HG03025 (cell line): ENCODE results near the gene ADD2.
"Not testable (repeated sequence)": the region's sequence is repeated elsewhere in the genome, so short reads cannot be mapped to it uniquely, and the experiment has no call there.

ENCODE experiments used
- ATAC-seq: cut with Tn5 transposase; IDR thresholded peaks from one replicate; pipeline ENCODE4 v1.9.1; 2021; ENCODE audit warnings: mild to moderate bottlenecking, moderate library complexity; ENCODE audit not compliant: unreplicated experiment, low FRiP score

ADD2 gene

GRCh38 chr2:70753902-70754301 lies 14.1 kb downstream of the ADD2 start:
- ATAC-seq: no peak

DNA sequence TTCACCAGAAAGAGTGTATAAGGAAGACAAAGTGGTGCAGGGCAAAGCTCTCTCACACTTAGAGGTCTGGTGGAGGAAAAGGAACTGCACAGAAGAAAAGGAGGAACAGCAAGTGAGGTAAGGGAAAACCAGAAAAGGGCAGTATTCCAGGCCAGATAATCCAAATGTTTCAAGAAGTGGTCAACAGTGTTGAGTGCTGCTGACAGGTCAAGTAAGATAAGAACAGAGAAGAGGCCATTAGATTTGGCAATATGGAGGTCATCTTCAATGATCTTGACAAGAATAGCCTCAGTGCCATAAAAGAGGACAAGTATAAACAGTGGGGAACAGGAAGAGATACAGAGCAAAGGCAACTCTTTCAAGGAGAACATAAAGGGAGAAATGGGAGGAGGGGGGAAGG lies 15.0 kb downstream of the ADD2 start:
- no peak for ATAC-seq

- no peak for ATAC-seq
Observed at GRCh38 chr2:70752396-70752795, 15.6 kb downstream of the ADD2 start.

DNA sequence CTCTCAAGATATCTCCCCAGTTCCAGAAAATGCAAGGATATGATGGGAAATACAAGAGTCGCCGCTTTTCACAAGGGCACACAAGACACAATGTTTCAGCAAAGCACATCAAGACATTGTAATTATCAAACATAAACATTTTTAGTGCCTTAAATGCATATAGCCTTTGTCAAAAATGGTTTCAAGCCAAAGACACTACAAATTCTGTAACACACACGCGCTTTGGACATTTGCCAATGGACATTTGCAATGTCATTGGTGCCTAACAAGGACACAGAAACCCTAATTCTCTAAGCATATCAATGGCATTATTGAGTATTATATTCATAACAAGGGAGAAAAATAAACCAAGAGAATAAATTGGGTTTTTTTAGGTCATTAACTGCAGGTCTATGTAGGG lies 16.1 kb downstream of the ADD2 start:
- ATAC-seq: no peak

DNA sequence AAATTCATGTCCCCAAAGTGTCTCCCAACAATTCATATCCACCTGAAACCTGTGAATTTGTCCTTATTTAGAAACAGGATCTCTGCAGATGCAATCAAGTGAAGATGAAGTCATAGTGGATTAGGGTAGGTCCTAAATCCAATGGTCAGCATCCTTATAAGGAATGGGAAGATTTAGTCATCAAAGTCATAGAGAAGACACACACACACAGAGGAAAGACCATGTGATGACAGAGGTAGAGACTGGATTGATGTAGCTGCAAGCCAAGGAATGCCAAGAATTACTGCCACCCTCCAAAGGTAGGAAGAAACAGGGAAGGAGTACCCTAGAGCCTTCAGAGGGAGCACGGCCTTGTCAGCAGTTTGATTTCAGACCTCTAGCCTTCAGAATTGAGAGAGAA lies 17.7 kb downstream of the ADD2 start:
- ATAC-seq: no peak

DNA sequence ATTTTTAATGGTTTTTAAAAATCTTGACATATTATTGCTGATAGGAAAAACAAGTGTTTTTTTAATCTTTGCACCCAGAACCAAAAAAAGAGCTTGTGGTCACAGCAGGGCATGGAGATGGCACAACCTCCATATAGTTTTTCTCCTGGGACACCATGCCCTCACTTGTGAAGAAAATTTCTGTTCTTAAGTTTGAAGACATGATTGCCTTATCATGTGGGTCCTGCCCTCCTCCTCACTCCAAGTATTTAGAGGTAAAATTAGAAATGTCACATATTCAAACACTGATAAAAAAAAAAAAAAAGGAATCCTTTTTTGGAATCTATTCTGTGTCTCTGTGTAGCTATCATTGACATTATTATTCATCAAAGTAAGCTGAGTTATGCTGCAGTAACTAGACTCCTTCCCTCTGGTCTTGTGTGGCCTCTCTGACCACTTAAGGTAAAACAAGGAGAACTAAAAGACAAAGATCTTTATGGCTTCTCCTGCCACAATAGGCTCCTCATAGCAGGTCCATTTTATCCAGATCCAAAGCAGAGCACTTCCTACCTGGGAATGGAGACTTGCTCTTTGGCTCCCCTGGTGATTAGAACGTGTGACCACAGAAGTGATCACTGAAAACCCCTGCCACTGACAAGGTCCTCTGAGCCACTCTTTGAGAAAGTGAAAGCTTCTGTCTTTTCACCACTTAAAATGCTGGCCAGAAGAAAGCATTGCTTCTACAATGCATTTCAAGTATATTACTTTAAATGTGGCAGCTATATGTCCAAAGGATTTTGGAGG lies 19.8 kb downstream of the ADD2 start:
- no peak for ATAC-seq

DNA sequence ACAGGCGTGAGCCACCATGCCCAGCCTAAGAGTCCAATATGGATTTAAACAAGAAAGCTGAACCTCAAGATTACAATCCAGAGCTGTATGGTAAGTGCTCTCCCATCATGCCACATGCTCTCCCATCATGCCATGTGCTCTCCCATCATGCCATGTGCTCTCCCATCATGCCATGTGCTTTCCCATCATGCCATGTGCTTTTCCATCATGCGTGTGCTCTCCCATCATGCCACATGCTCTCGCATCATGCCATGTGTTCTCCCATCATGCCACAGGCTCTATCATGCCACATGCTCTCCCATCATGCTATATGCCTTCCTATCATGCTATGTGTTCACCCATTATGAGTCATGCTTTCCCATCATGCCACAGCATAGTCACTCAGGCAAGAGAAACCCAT lies 20.7 kb downstream of the ADD2 start:
- no peak for ATAC-seq

DNA sequence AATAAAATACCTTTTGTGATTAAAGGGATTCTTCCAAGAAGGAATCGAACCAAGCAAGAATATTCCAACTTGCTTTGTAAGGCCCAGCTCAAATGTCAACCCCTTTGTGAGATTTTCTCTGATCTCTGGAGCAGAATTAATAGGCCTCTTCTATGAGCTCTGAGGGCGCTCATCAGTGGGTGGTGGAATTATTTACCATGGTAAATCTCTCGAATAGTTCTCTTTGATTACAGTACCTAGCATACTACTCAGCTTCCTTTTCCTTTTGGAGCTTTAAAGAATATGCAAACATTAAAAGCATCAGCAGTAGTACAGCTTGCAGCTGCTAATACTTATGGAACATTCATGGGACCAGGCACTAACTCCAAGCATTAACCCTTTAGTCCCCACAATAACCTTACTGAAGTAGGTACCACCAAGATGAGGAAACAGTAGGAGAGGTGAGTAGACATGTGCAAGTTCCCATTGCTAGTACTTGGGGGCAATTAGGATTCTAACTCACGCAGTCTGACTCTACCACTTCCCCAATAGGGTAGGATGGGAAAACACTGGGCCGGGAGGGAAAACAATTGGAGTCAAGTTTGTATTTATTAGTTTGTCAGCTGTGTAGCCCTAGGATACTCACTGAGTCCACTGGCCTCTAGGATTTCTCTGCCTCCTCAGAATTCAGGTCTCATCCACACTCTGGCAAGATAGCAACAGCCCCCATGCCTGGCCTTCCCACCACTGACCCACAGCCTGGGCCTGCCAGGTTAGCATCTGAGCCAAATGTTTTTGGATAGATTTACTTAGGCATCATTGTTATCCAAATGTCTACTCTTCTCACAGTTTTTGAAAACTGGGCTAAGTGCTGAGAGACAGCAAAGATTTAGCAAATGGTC lies 21.7 kb downstream of the ADD2 start:
- ATAC-seq: no peak

GRCh38 chr2:70745276-70745825 lies 22.6 kb downstream of the ADD2 start:
- no peak for ATAC-seq

DNA sequence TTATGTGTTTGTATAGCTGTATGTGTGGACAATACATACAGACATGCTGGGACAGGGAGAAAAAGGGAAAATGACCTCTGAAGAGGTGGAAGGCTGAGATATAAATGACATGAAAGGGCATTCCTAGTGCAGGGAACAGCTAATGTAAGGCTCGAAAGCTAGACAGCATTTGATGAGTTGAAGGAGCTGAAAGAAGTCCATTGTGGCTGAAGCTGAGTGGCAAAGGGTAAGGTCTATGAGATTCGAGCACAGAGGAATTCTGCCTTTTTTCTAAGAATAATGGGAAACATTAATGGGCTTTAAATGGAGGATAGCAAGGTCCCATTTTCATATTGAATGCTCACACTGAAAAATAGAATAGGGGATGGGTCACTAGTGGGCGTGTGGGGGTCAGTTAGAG lies 23.6 kb downstream of the ADD2 start:
- no peak for ATAC-seq

DNA sequence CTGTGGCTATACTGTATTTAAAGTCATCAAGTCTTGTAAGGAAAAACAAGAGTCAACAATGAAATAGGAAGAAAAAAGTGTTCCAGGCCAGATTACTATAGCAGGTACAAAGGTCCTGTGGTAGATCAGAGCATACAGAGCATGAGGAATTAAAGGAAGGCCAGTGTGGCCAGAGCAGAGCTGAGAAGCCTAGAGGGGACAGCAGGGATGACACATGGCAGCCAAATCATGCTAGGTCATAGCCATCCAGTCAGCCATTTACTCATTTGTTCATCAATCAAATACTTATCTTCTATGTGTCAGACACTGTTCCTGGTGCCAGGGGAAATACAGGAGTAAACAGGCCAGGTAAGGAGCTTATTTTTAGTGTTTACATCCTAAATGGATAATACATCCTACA lies 24.3 kb downstream of the ADD2 start:
- ATAC-seq: no peak

DNA sequence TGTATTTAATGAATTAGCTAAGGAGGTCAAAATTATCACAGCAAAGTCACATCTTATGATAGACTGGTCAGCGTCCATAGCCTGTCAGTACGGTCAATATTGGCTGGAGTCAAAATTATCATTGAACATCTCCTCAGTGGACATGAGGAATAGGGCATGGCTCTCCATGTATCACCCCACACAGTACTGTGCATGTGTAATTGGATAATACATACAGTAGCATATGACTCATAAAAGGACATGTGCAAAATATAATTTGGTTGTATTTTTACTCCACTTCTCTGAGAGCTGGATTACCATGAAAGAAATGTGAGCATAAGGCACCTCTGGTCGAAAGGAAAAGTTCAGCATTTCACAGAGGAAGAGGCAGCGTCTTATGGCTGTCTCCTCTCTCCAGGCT lies 24.9 kb downstream of the ADD2 start:
- ATAC-seq: no peak

GRCh38 chr2:70739492-70739891 lies 28.5 kb downstream of the ADD2 start:
- not testable (repeated sequence) for ATAC-seq

GRCh38 chr2:70738159-70738558 lies 29.8 kb downstream of the ADD2 start:
- no peak for ATAC-seq

DNA sequence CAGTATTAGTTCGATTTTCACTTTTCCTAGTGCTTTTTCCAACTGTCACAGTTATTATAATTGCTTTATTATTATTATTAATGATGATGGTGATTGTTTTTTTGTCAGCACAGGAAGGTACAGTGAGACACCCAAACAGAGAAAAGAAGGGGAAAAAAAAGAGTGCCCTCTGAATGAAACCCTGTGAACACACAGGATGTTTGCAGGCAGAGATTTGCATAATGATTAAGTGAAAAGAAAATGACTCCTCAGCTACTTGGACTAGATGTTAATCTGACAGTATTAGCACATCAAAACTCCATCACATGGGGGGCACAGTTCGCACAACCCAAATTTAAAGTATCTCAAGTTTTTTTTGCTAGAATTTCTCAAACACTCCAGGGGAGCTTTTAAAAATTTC lies 32.9 kb downstream of the ADD2 start:
- no peak for ATAC-seq

DNA sequence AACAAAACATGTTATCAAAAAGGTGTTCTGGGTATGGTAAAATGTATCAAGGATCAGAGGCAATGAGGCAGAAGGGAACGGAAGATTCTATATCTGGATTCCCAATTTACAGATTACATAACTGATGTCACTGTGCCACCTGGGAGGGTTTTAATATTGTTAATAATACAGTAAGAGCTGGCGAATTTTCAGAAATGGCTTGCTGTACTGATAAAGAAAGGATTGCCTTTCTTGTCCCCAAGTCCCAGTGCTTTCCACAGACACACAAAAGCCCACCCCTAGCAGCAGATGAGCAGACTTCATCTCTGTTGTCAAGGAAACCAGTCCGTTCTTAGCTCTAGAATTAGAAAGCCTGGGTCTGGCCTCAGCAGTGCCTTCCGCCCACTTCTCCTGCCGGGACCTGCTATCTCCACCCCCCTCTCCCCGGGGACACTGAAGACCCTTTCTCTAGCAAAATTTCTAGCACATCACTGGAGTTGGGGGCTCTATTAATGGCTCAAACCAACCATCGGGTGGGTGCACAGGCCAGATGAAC lies 34.3 kb downstream of the ADD2 start:
- ATAC-seq: no peak

DNA sequence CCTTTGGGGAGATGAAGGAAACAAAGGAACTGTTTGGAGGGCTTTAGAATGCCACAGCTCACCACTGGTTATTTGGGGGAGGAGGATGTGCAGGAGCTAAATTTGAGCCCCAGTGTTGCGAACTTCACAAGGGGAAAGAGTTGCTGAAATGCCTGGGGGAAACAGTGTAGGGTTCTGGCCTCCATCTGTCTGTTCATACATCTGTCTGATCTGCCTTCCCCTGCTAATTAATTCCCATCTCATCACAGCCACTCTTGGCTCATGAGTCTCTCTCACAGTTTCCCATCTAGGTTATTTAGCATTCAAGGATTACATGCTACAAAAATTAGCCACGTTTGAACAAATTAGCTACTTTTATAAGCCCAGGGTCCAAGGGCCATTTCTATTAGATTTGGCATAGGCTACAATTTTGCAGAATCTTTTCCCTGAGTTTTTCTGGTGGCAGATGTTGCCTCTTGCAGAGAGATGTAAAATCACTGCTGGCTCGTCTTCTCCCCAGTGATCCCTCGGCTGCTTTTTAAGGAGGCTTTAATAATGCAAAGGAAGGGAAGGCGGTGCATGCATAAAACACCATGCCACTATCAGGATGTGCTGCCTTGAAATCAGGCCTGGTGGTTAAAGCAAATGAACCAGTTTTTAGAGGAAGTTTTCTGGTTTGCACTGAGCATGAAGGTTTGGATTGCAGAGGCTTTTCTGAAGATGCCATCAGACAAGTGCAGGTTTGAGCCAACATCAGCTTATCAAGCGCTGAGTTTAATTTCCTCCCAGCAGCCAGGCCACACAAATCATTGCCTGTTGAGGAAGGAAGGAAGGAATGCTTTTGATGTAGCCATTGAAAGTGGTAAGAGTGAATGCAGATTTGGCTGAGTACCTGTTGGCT lies 35.0 kb downstream of the ADD2 start:
- ATAC-seq: no peak

- no peak for ATAC-seq
Observed at GRCh38 chr2:70730730-70731129, 37.3 kb downstream of the ADD2 start.

DNA sequence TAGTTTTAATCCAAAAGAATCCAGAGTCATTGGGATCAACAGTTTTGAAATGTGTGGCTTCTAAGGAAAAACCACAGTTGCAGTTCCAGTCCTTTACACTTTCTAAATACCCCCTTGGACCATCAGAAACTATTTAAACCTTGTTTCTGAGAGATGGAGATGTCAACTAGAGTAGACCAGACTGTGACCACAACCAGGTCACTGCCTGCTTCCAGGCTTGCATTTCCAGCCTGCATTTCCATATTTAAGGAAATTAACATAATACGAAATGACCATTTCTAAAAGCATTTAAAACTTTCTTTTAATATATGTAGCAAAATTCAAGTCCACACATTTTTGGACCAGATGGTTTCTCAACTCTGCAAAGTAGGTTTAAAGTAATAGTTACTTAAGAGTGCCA lies 38.4 kb downstream of the ADD2 start:
- no peak for ATAC-seq

DNA sequence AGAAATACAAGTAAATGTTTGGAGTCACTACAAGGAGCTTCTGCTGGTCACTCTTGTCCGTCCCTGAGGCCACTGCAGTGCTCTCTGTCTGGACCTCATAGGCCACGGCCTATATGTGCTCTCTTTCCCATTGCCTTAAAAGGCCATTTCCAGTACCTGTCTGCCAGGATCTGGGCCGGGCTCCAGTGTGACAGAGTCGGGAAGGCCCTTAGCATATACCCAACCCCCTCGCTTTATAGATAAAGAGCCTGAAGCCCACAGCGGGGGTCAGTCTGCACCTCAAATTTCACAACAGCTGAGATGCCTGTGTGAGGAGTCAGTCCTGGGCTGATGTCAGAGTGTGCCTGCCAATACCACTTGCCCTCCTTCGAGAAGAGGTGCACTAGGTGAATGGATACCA lies 39.9 kb downstream of the ADD2 start:
- ATAC-seq: no peak
